WTC11 (cell line): Measurements from ENCODE around the gene TMEM39A. TPM values are rescaled to one million over a fixed set of nuclear protein-coding genes. Genes with fewer than 3 reads are reported as not detected.

Experiments used
- ATAC-seq: fragments of 200-7000 bp; cut with Tn5 transposase; 2 replicates; pipeline ENCODE4 v1.10.0; 2021; ENCODE audit warnings: mild to moderate bottlenecking, moderate library complexity
- CTCF ChIA-PET: fragments of 300-600 bp; sonication (Branson Sonifier 250); formaldehyde crosslinking; loops from one replicate; lab custom pipeline; 2021; ENCODE audit warnings: antibody characterized with exemption; lab: Charles Lee
- POLR2A ChIA-PET: fragments of 350-600 bp; sonication (Branson Sonifier 250); formaldehyde crosslinking; loops from one replicate; lab custom pipeline; 2021; ENCODE audit warnings: antibody characterized with exemption; lab: Charles Lee
- DNase-seq: peaks from one replicate; pipeline ENCODE4 v3.0.0; 2021; ENCODE audit warnings: low spot score
- H3K27ac Mint-ChIP-seq: 2 replicates; pipeline ENCODE4 v1.8.0; 2021; ENCODE audit warnings: mixed read lengths
- H3K27me3 Mint-ChIP-seq: 2 replicates; pipeline ENCODE4 v1.8.0; 2021; ENCODE audit warnings: low read depth, mild to moderate bottlenecking, moderate library complexity, mixed read lengths
- H3K36me3 Mint-ChIP-seq: 2 replicates; pipeline ENCODE4 v1.8.0; 2021; ENCODE audit warnings: mixed read lengths
- H3K4me1 Mint-ChIP-seq: 2 replicates; pipeline ENCODE4 v1.8.0; 2022; ENCODE audit warnings: mixed read lengths
- H3K4me3 Mint-ChIP-seq: 2 replicates; pipeline ENCODE4 v1.8.0; 2021; ENCODE audit warnings: mild to moderate bottlenecking, moderate library complexity, mixed read lengths
- H3K9me3 Mint-ChIP-seq: 2 replicates; pipeline ENCODE4 v1.8.0; 2021; ENCODE audit warnings: mixed read lengths
- CREB1 ChIP-seq: sonication (generic); formaldehyde crosslinking; IDR thresholded peaks from 2 replicates; pipeline ENCODE4 v1.8.0; 2023; ENCODE audit warnings: mild to moderate bottlenecking, missing genetic modification reagents
- CREM ChIP-seq: sonication (generic); formaldehyde crosslinking; IDR thresholded peaks from 2 replicates; pipeline ENCODE4 v1.8.1; 2022; ENCODE audit warnings: mild to moderate bottlenecking, missing genetic modification reagents, moderate library complexity
- ETV6 ChIP-seq: sonication (generic); formaldehyde crosslinking; IDR thresholded peaks from 2 replicates; pipeline ENCODE4 v1.8.1; 2022; ENCODE audit warnings: mild to moderate bottlenecking, missing genetic modification reagents
- GRHL2 ChIP-seq: fragments of 250-450 bp; sonication (Bioruptor Pico); IDR thresholded peaks from 2 replicates; pipeline ENCODE4 v1.8.0; 2022; ENCODE audit warnings: mild to moderate bottlenecking, moderate library complexity; ENCODE audit not compliant: insufficient replicate concordance, severe bottlenecking
- GTF2I ChIP-seq: fragments of 250-450 bp; sonication (Bioruptor Pico); conservative IDR thresholded peaks from 2 replicates; pipeline ENCODE4 v1.4.0; 2021; ENCODE audit warnings: mild to moderate bottlenecking
- HMGA2 ChIP-seq: fragments of 250-450 bp; sonication (Bioruptor Pico); IDR thresholded peaks from 2 replicates; pipeline ENCODE4 v1.4.0; 2021; ENCODE audit warnings: mild to moderate bottlenecking, moderate library complexity
- NFATC4 ChIP-seq: fragments of 250-450 bp; sonication (Bioruptor Pico); IDR thresholded peaks from 2 replicates; pipeline ENCODE4 v1.9.0; 2021; ENCODE audit warnings: mild to moderate bottlenecking
- NR2C2 ChIP-seq: sonication (generic); formaldehyde crosslinking; IDR thresholded peaks from 2 replicates; pipeline ENCODE4 v1.8.0; 2022; ENCODE audit warnings: mild to moderate bottlenecking, missing genetic modification reagents
- RELA ChIP-seq: sonication (generic); formaldehyde crosslinking; IDR thresholded peaks from 2 replicates; pipeline ENCODE4 v1.8.1; 2022; ENCODE audit warnings: missing genetic modification reagents, mild to moderate bottlenecking, borderline replicate concordance
- RORB ChIP-seq: fragments of 250-450 bp; sonication (Bioruptor Pico); IDR thresholded peaks from 2 replicates; pipeline ENCODE4 v1.9.0; 2021; ENCODE audit warnings: mild to moderate bottlenecking
- SMAD4 ChIP-seq: sonication (generic); formaldehyde crosslinking; IDR thresholded peaks from 2 replicates; pipeline ENCODE4 v1.8.0; 2022; ENCODE audit warnings: mild to moderate bottlenecking, missing genetic modification reagents
- TCF7 ChIP-seq: sonication (generic); formaldehyde crosslinking; IDR thresholded peaks from 2 replicates; pipeline ENCODE4 v1.8.0; 2022; ENCODE audit warnings: mild to moderate bottlenecking, low read depth, missing genetic modification reagents, moderate library complexity
- ZBTB21 ChIP-seq: sonication (generic); formaldehyde crosslinking; IDR thresholded peaks from 2 replicates; pipeline ENCODE4 v1.8.1; 2023; ENCODE audit warnings: mild to moderate bottlenecking, missing genetic modification reagents, borderline replicate concordance
- ZNF232 ChIP-seq: sonication (generic); formaldehyde crosslinking; IDR thresholded peaks from 2 replicates; pipeline ENCODE4 v1.8.0; 2022; ENCODE audit warnings: mild to moderate bottlenecking, missing genetic modification reagents
- ZNF423 ChIP-seq: fragments of 250-450 bp; sonication (Bioruptor Pico); IDR thresholded peaks from 2 replicates; pipeline ENCODE4 v2.1.2; 2022; ENCODE audit warnings: mild to moderate bottlenecking, moderate library complexity
- total RNA-seq: library from RNA; stranded (reverse); gene quantifications from 3 replicates; pipeline ENCODE4 v1.2.3, GENCODE V29; 2021
- TF ChIP-seq, protein P1 (sequence below): sonication (generic); formaldehyde crosslinking; conservative IDR thresholded peaks from 2 replicates; pipeline ENCODE4 v1.8.1; 2023; ENCODE audit warnings: mild to moderate bottlenecking, low read depth, missing genetic modification reagents, moderate library complexity
- TF ChIP-seq, protein P2 (sequence below): sonication (generic); formaldehyde crosslinking; IDR thresholded peaks from 2 replicates; pipeline ENCODE4 v1.8.1; 2022; ENCODE audit warnings: low read depth, missing genetic modification reagents, borderline replicate concordance
- TF ChIP-seq, protein P3 (sequence below): fragments of 250-450 bp; sonication (Bioruptor Pico); IDR thresholded peaks from 2 replicates; pipeline ENCODE4 v2.1.2; 2022; ENCODE audit warnings: mild to moderate bottlenecking, moderate library complexity
- TF ChIP-seq, protein P4 (sequence below): sonication (generic); formaldehyde crosslinking; IDR thresholded peaks from 2 replicates; pipeline ENCODE4 v1.8.1; 2023; ENCODE audit warnings: mild to moderate bottlenecking, missing genetic modification reagents
- TF ChIP-seq, protein P5 (sequence below): sonication (generic); formaldehyde crosslinking; IDR thresholded peaks from 2 replicates; pipeline ENCODE4 v1.8.0; 2023; ENCODE audit warnings: mild to moderate bottlenecking, missing genetic modification reagents
- TF ChIP-seq, protein P6 (sequence below): sonication (generic); formaldehyde crosslinking; IDR thresholded peaks from 2 replicates; pipeline ENCODE4 v1.8.1; 2022; ENCODE audit warnings: missing genetic modification reagents, borderline replicate concordance
- TF ChIP-seq, protein P7 (sequence below): fragments of 200-600 bp; IDR thresholded peaks from 2 replicates; pipeline ENCODE4 v1.8.0; 2022; ENCODE audit warnings: antibody characterized with exemption

The TMEM39A gene
- total RNA-seq, 1 experiment from 2014 or later, result 44.5 TPM

DNA sequence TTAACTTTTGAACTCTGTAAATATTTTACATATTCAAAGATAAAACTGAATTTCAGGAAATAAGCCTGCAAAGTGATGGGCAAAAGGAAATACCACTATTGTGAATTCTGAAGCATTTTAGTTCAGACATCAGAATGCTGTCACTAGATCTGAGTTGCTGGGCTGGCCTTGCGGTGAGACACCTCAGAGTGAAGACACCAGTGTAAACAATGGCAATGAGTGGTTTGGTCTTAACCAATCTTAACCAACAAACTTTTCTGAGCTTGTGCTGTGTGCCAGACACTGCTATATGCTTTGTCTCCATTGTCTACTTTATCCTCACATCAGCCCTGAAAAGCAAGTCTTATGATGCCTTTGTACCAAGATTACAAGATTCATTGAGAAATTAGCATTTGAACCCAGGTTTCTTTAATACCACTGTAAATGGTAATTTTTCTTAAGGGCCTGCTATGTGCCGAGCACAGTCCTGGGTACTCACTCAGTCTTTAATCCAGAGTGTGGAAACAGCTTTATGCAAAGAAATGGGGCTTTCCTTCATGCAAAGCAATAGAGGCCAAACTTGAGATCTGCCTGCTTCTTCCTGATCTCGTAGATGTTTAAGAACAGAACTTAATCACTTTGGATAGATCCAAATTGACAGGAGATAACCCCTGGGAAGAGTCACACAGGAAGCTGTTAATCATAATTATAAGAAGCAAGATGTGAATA lies 55.0 kb downstream of the TMEM39A start (continued):
- TF ChIP-seq, protein P1, sequence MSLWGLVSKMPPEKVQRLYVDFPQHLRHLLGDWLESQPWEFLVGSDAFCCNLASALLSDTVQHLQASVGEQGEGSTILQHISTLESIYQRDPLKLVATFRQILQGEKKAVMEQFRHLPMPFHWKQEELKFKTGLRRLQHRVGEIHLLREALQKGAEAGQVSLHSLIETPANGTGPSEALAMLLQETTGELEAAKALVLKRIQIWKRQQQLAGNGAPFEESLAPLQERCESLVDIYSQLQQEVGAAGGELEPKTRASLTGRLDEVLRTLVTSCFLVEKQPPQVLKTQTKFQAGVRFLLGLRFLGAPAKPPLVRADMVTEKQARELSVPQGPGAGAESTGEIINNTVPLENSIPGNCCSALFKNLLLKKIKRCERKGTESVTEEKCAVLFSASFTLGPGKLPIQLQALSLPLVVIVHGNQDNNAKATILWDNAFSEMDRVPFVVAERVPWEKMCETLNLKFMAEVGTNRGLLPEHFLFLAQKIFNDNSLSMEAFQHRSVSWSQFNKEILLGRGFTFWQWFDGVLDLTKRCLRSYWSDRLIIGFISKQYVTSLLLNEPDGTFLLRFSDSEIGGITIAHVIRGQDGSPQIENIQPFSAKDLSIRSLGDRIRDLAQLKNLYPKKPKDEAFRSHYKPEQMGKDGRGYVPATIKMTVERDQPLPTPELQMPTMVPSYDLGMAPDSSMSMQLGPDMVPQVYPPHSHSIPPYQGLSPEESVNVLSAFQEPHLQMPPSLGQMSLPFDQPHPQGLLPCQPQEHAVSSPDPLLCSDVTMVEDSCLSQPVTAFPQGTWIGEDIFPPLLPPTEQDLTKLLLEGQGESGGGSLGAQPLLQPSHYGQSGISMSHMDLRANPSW (CRISPR knock-in tag), result no peak
- TF ChIP-seq RORB (CRISPR knock-in tag) (no peak), CREB1 (CRISPR knock-in tag) (no peak), HMGA2 (CRISPR knock-in tag) (no peak), TCF7 (CRISPR knock-in tag) (no peak)
- TF ChIP-seq, protein P2, sequence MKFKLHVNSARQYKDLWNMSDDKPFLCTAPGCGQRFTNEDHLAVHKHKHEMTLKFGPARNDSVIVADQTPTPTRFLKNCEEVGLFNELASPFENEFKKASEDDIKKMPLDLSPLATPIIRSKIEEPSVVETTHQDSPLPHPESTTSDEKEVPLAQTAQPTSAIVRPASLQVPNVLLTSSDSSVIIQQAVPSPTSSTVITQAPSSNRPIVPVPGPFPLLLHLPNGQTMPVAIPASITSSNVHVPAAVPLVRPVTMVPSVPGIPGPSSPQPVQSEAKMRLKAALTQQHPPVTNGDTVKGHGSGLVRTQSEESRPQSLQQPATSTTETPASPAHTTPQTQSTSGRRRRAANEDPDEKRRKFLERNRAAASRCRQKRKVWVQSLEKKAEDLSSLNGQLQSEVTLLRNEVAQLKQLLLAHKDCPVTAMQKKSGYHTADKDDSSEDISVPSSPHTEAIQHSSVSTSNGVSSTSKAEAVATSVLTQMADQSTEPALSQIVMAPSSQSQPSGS, result no peak
- TF ChIP-seq, protein P3, sequence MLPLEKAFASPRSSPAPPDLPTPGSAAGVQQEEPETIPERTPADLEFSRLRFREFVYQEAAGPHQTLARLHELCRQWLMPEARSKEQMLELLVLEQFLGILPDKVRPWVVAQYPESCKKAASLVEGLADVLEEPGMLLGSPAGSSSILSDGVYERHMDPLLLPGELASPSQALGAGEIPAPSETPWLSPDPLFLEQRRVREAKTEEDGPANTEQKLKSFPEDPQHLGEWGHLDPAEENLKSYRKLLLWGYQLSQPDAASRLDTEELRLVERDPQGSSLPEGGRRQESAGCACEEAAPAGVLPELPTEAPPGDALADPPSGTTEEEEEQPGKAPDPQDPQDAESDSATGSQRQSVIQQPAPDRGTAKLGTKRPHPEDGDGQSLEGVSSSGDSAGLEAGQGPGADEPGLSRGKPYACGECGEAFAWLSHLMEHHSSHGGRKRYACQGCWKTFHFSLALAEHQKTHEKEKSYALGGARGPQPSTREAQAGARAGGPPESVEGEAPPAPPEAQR (CRISPR knock-in tag), result no peak
- TF ChIP-seq, protein P4, sequence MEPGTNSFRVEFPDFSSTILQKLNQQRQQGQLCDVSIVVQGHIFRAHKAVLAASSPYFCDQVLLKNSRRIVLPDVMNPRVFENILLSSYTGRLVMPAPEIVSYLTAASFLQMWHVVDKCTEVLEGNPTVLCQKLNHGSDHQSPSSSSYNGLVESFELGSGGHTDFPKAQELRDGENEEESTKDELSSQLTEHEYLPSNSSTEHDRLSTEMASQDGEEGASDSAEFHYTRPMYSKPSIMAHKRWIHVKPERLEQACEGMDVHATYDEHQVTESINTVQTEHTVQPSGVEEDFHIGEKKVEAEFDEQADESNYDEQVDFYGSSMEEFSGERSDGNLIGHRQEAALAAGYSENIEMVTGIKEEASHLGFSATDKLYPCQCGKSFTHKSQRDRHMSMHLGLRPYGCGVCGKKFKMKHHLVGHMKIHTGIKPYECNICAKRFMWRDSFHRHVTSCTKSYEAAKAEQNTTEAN (CRISPR knock-in tag), result no peak

DNA sequence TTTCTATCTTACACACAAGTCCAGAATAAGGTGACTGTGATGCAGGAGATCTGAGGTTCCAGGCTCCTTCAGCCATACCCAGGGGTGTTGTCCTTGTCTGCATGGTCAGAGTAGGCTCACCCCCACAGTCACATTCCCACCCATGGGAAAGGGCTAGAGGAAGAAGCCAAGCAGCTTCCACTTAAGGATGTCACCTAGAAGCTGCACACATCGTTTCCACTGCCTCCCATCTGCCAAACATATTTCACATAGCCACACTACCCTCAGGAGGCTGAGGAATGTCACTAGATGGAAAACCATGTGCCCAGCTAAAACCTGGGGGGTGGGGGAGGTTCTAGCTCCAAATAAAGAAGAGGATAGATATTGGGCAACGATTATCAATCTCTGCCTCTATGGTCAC lies 58.1 kb downstream of the TMEM39A start:
- H3K27me3 Mint-ChIP-seq, result no peaks in the 10 kb centered on the region
- peaks cover 23% of the 10 kb centered on the region for H3K4me1 Mint-ChIP-seq
- no peak overlapping the region for H3K27ac Mint-ChIP-seq
- peaks cover 11% of the 10 kb centered on the region for H3K36me3 Mint-ChIP-seq
- DNase-seq (no peak), ATAC-seq (no peak)
- ChIA-PET POLR2A (no interaction called here), CTCF (interaction anchor here (0.7 kb wide), 1 partner anchor 9 kb away, joined by 3 read pairs; no protein-coding TSS in a partner anchor)
- H3K4me3 Mint-ChIP-seq, result no peak overlapping the region
- H3K9me3 Mint-ChIP-seq, result no peaks in the 10 kb centered on the region
- TF ChIP-seq, protein P5, sequence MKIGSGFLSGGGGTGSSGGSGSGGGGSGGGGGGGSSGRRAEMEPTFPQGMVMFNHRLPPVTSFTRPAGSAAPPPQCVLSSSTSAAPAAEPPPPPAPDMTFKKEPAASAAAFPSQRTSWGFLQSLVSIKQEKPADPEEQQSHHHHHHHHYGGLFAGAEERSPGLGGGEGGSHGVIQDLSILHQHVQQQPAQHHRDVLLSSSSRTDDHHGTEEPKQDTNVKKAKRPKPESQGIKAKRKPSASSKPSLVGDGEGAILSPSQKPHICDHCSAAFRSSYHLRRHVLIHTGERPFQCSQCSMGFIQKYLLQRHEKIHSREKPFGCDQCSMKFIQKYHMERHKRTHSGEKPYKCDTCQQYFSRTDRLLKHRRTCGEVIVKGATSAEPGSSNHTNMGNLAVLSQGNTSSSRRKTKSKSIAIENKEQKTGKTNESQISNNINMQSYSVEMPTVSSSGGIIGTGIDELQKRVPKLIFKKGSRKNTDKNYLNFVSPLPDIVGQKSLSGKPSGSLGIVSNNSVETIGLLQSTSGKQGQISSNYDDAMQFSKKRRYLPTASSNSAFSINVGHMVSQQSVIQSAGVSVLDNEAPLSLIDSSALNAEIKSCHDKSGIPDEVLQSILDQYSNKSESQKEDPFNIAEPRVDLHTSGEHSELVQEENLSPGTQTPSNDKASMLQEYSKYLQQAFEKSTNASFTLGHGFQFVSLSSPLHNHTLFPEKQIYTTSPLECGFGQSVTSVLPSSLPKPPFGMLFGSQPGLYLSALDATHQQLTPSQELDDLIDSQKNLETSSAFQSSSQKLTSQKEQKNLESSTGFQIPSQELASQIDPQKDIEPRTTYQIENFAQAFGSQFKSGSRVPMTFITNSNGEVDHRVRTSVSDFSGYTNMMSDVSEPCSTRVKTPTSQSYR (CRISPR knock-in tag), result no peak
- TF ChIP-seq NR2C2 (CRISPR knock-in tag) (no peak), RELA (no peak), ZNF423 (CRISPR knock-in tag) (no peak), GRHL2 (no peak), CREM (CRISPR knock-in tag) (no peak), ETV6 (CRISPR knock-in tag) (no peak), GTF2I (CRISPR knock-in tag) (no peak), ZNF232 (CRISPR knock-in tag) (no peak), ZBTB21 (CRISPR knock-in tag) (no peak), NFATC4 (CRISPR knock-in tag) (no peak), SMAD4 (no peak)
- TF ChIP-seq, protein P6, sequence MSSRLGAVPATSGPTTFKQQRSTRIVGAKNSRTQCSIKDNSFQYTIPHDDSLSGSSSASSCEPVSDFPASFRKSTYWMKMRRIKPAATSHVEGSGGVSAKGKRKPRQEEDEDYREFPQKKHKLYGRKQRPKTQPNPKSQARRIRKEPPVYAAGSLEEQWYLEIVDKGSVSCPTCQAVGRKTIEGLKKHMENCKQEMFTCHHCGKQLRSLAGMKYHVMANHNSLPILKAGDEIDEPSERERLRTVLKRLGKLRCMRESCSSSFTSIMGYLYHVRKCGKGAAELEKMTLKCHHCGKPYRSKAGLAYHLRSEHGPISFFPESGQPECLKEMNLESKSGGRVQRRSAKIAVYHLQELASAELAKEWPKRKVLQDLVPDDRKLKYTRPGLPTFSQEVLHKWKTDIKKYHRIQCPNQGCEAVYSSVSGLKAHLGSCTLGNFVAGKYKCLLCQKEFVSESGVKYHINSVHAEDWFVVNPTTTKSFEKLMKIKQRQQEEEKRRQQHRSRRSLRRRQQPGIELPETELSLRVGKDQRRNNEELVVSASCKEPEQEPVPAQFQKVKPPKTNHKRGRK (CRISPR knock-in tag), result no peak
- TF ChIP-seq, protein P7, sequence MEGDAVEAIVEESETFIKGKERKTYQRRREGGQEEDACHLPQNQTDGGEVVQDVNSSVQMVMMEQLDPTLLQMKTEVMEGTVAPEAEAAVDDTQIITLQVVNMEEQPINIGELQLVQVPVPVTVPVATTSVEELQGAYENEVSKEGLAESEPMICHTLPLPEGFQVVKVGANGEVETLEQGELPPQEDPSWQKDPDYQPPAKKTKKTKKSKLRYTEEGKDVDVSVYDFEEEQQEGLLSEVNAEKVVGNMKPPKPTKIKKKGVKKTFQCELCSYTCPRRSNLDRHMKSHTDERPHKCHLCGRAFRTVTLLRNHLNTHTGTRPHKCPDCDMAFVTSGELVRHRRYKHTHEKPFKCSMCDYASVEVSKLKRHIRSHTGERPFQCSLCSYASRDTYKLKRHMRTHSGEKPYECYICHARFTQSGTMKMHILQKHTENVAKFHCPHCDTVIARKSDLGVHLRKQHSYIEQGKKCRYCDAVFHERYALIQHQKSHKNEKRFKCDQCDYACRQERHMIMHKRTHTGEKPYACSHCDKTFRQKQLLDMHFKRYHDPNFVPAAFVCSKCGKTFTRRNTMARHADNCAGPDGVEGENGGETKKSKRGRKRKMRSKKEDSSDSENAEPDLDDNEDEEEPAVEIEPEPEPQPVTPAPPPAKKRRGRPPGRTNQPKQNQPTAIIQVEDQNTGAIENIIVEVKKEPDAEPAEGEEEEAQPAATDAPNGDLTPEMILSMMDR, result no peak
